IMR-90 (cell line): ENCODE results near the gene GLB1L.

ENCODE experiments used
- BHLHE40 ChIP-seq: fragments of 150-350 bp; IDR thresholded peaks from 2 replicates; pipeline ENCODE4 v1.6.1; 2016; ENCODE audit warnings: mild to moderate bottlenecking, low read depth, low read length
- CEBPB ChIP-seq: IDR thresholded peaks from 2 replicates; pipeline ENCODE4 v1.6.1; 2012; ENCODE audit warnings: low read depth, low read length, improper control_type of control experiment
- CHD1 ChIP-seq: IDR thresholded peaks from 2 replicates; pipeline ENCODE4 v1.6.1; 2012; ENCODE audit warnings: low read depth, low read length, improper control_type of control experiment
- ELK1 ChIP-seq: fragments of 150-350 bp; IDR thresholded peaks from 2 replicates; pipeline ENCODE4 v1.6.1; 2016; ENCODE audit warnings: low read depth, mild to moderate bottlenecking, low read length, moderate library complexity, borderline replicate concordance
- FOS ChIP-seq: fragments of 150-350 bp; IDR thresholded peaks from 2 replicates; pipeline ENCODE4 v1.6.1; 2016; ENCODE audit warnings: low read depth, low read length
- MAFK ChIP-seq: IDR thresholded peaks from 2 replicates; pipeline ENCODE4 v1.6.1; 2012; ENCODE audit warnings: low read depth, low read length, improper control_type of control experiment
- MAZ ChIP-seq: IDR thresholded peaks from 2 replicates; pipeline ENCODE4 v1.6.1; 2012; ENCODE audit warnings: low read depth, mild to moderate bottlenecking, low read length, improper control_type of control experiment, moderate library complexity, borderline replicate concordance
- NFE2L2 ChIP-seq: fragments of 150-350 bp; IDR thresholded peaks from 2 replicates; pipeline ENCODE4 v1.6.1; 2016; ENCODE audit warnings: low read depth, mild to moderate bottlenecking, low read length
- POLR2A ChIP-seq: IDR thresholded peaks from 2 replicates; pipeline ENCODE4 v1.6.1; 2012; ENCODE audit warnings: mild to moderate bottlenecking, low read depth, low read length
- RAD21 ChIP-seq: IDR thresholded peaks from 2 replicates; pipeline ENCODE4 v1.6.1; 2012; ENCODE audit warnings: low read length, improper control_type of control experiment
- RCOR1 ChIP-seq: IDR thresholded peaks from 2 replicates; pipeline ENCODE4 v1.6.1; 2012; ENCODE audit warnings: mild to moderate bottlenecking, low read length, improper control_type of control experiment; ENCODE audit not compliant: insufficient replicate concordance
- SMC3 ChIP-seq: fragments of 150-350 bp; IDR thresholded peaks from 2 replicates; pipeline ENCODE4 v1.6.1; 2016; ENCODE audit warnings: low read depth, mild to moderate bottlenecking, antibody characterized with exemption, low read length, moderate library complexity
- TF ChIP-seq, protein P1 (sequence below): conservative IDR thresholded peaks from 2 replicates; pipeline ENCODE4 v1.5.1; 2012; ENCODE audit warnings: mild to moderate bottlenecking, low read depth, low read length, improper control_type of control experiment
- TF ChIP-seq, protein P2 (sequence below): fragments of 150-350 bp; IDR thresholded peaks from 2 replicates; pipeline ENCODE4 v1.6.1; 2017; ENCODE audit warnings: mild to moderate bottlenecking, antibody characterized with exemption, low read length, low read depth

- TF ChIP-seq, protein P1, sequence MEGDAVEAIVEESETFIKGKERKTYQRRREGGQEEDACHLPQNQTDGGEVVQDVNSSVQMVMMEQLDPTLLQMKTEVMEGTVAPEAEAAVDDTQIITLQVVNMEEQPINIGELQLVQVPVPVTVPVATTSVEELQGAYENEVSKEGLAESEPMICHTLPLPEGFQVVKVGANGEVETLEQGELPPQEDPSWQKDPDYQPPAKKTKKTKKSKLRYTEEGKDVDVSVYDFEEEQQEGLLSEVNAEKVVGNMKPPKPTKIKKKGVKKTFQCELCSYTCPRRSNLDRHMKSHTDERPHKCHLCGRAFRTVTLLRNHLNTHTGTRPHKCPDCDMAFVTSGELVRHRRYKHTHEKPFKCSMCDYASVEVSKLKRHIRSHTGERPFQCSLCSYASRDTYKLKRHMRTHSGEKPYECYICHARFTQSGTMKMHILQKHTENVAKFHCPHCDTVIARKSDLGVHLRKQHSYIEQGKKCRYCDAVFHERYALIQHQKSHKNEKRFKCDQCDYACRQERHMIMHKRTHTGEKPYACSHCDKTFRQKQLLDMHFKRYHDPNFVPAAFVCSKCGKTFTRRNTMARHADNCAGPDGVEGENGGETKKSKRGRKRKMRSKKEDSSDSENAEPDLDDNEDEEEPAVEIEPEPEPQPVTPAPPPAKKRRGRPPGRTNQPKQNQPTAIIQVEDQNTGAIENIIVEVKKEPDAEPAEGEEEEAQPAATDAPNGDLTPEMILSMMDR = no peak
- no peak for TF ChIP-seq POLR2A
- TF ChIP-seq SMC3 = no peak
- no peak for TF ChIP-seq RAD21
- no peak for TF ChIP-seq NFE2L2
- TF ChIP-seq FOS = no peak
- TF ChIP-seq RCOR1 = no peak
- TF ChIP-seq, protein P2, sequence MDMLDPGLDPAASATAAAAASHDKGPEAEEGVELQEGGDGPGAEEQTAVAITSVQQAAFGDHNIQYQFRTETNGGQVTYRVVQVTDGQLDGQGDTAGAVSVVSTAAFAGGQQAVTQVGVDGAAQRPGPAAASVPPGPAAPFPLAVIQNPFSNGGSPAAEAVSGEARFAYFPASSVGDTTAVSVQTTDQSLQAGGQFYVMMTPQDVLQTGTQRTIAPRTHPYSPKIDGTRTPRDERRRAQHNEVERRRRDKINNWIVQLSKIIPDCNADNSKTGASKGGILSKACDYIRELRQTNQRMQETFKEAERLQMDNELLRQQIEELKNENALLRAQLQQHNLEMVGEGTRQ = no peak
- TF ChIP-seq ELK1 = no peak
- no peak for TF ChIP-seq MAFK
- no peak for TF ChIP-seq CEBPB
- TF ChIP-seq MAZ = no peak
- no peak for TF ChIP-seq BHLHE40
- no peak for TF ChIP-seq CHD1
Measured at GRCh38 chr2:219214141-219214540, 31.1 kb downstream of the GLB1L start.
